H1 (cell line): Measurements from ENCODE around the gene RECK.

ENCODE experiments used
- EZH2 ChIP-seq: fragments of 200-600 bp; sonication (generic); IDR thresholded peaks from 2 replicates; pipeline ENCODE4 v1.7.1; 2012; ENCODE audit warnings: low read depth, mild to moderate bottlenecking, moderate library complexity, low read length, inconsistent platforms; ENCODE audit not compliant: severe bottlenecking
- GABPA ChIP-seq: IDR thresholded peaks from 2 replicates; pipeline ENCODE4 v1.6.1; 2011; ENCODE audit warnings: mild to moderate bottlenecking, low read length, moderate library complexity, borderline replicate concordance; ENCODE audit not compliant: insufficient read depth
- POLR2A ChIP-seq, 2 experiments: IDR thresholded peaks; 1 replicate in 1 of 2; 2 replicates in 1 of 2; pipeline ENCODE4 v1.6.1; 2011; ENCODE audit warnings: low read depth in 2 of 2, low read length in 2 of 2, mild to moderate bottlenecking in 2 of 2; ENCODE audit errors: control extremely low read depth in 1 of 2
- POLR2AphosphoS5 ChIP-seq: IDR thresholded peaks from 2 replicates; pipeline ENCODE4 v1.6.1; 2011; ENCODE audit warnings: low read depth, low read length
- RAD21 ChIP-seq, 2 experiments: IDR thresholded peaks in 1 of 2; conservative IDR thresholded peaks in 1 of 2; 2 replicates each; pipeline ENCODE4 v1.6.1; 2011; ENCODE audit warnings: low read depth in 2 of 2, low read length in 2 of 2, improper control_type of control experiment in 1 of 2, inconsistent platforms in 1 of 2, mild to moderate bottlenecking in 1 of 2, moderate library complexity in 1 of 2
- SIX5 ChIP-seq: IDR thresholded peaks from 2 replicates; pipeline ENCODE4 v1.6.1; 2011; ENCODE audit warnings: mild to moderate bottlenecking, low read depth, low read length
- SP2 ChIP-seq: IDR thresholded peaks from 2 replicates; pipeline ENCODE4 v1.6.1; 2012; ENCODE audit warnings: mild to moderate bottlenecking, low read length, inconsistent platforms
- TAF1 ChIP-seq: IDR thresholded peaks from 2 replicates; pipeline ENCODE4 v1.6.1; 2011; ENCODE audit warnings: mild to moderate bottlenecking, low read depth, low read length
- ZNF274 ChIP-seq: IDR thresholded peaks from 2 replicates; pipeline ENCODE4 v1.7.0; 2012; ENCODE audit warnings: low read length, borderline replicate concordance; ENCODE audit errors: extremely low read depth
- TF ChIP-seq, protein P1 (sequence below), 3 experiments: IDR thresholded peaks; 1 replicate in 2 of 3; 2 replicates in 1 of 3; pipeline versions ENCODE4 v1.5.1 to v1.6.1; 2011; ENCODE audit warnings: low read length in 3 of 3, mild to moderate bottlenecking in 3 of 3, inconsistent platforms in 2 of 3, low read depth in 1 of 3, moderate library complexity in 1 of 3; ENCODE audit not compliant: insufficient read depth in 1 of 3; ENCODE audit errors: control extremely low read depth in 1 of 3
- TF ChIP-seq, protein P2 (sequence below): IDR thresholded peaks from 2 replicates; pipeline ENCODE4 v1.6.1; 2011; ENCODE audit warnings: low read length, improper control_type of control experiment
- TF ChIP-seq, protein P3 (sequence below): IDR thresholded peaks from 2 replicates; pipeline ENCODE4 v1.6.1; 2012; ENCODE audit warnings: inconsistent platforms

- TF ChIP-seq RAD21 (IDR thresholded peaks at IDR 0.05 in 1 of 2, conservative IDR thresholded peaks at IDR 0.05 in 1 of 2; ENCODE audit: low read depth in 2 of 2, low read length in 2 of 2) (no peak), EZH2 (no peak), SIX5 (no peak), TAF1 (no peak), POLR2AphosphoS5 (no peak), ZNF274 (no peak), GABPA (no peak), POLR2A (IDR thresholded peaks at IDR 0.05; ENCODE audit: control extremely low read depth in 1 of 2, low read depth in 2 of 2, low read length in 2 of 2) (no peak), SP2 (no peak)
- TF ChIP-seq, protein P1, sequence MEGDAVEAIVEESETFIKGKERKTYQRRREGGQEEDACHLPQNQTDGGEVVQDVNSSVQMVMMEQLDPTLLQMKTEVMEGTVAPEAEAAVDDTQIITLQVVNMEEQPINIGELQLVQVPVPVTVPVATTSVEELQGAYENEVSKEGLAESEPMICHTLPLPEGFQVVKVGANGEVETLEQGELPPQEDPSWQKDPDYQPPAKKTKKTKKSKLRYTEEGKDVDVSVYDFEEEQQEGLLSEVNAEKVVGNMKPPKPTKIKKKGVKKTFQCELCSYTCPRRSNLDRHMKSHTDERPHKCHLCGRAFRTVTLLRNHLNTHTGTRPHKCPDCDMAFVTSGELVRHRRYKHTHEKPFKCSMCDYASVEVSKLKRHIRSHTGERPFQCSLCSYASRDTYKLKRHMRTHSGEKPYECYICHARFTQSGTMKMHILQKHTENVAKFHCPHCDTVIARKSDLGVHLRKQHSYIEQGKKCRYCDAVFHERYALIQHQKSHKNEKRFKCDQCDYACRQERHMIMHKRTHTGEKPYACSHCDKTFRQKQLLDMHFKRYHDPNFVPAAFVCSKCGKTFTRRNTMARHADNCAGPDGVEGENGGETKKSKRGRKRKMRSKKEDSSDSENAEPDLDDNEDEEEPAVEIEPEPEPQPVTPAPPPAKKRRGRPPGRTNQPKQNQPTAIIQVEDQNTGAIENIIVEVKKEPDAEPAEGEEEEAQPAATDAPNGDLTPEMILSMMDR (IDR thresholded peaks at IDR 0.05; ENCODE audit: control extremely low read depth in 1 of 3, insufficient read depth in 1 of 3, low read depth in 1 of 3, low read length in 3 of 3), result no peak
- TF ChIP-seq, protein P2, sequence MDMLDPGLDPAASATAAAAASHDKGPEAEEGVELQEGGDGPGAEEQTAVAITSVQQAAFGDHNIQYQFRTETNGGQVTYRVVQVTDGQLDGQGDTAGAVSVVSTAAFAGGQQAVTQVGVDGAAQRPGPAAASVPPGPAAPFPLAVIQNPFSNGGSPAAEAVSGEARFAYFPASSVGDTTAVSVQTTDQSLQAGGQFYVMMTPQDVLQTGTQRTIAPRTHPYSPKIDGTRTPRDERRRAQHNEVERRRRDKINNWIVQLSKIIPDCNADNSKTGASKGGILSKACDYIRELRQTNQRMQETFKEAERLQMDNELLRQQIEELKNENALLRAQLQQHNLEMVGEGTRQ, result no peak
- TF ChIP-seq, protein P3, sequence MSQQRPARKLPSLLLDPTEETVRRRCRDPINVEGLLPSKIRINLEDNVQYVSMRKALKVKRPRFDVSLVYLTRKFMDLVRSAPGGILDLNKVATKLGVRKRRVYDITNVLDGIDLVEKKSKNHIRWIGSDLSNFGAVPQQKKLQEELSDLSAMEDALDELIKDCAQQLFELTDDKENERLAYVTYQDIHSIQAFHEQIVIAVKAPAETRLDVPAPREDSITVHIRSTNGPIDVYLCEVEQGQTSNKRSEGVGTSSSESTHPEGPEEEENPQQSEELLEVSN, result no peak
Observed at GRCh38 chr9:36169708-36170107, 133.0 kb downstream of the RECK start.
